ENCODE data around the gene TUBAL3. TPM values are rescaled to one million over a fixed set of nuclear protein-coding genes. Genes with fewer than 3 reads are reported as not detected.

TUBAL3 gene
- total RNA-seq, 1 donor from 2014 or later, result 0.19 TPM

GRCh38 chr10:5423771-5424170 is 19.1 kb upstream of the TUBAL3 start:
- no peak overlapping the region for H3K4me3 Mint-ChIP-seq
- no peak for TF ChIP-seq CTCF (conservative IDR thresholded peaks at IDR 0.05)
- no peak overlapping the region for H3K27ac Mint-ChIP-seq
- no peaks in the 10 kb centered on the region for H3K27me3 Mint-ChIP-seq
- no peak for DNase-seq (ENCODE audit: extremely low spot score, unreplicated experiment)
- H3K9me3 Mint-ChIP-seq, result peaks cover 7% of the 10 kb centered on the region
- peaks cover 23% of the 10 kb centered on the region for H3K36me3 Mint-ChIP-seq
- peaks cover 16% of the 10 kb centered on the region for H3K4me1 Mint-ChIP-seq (ENCODE audit: unreplicated experiment)

- Mint-ChIP-seq H3K36me3 (peaks cover 39% of the 10 kb centered on the region), H3K27ac (no peak overlapping the region), H3K4me3 (no peak overlapping the region), H3K4me1 (ENCODE audit: unreplicated experiment) (peaks cover 1% of the 10 kb centered on the region), H3K27me3 (no peaks in the 10 kb centered on the region), H3K9me3 (peaks cover 17% of the 10 kb centered on the region)
- DNase-seq (ENCODE audit: extremely low spot score, unreplicated experiment), result no peak
- TF ChIP-seq CTCF (conservative IDR thresholded peaks at IDR 0.05), result no peak
These were observed 15.0 kb upstream of the TUBAL3 start for GRCh38 chr10:5419466-5420094.

- no peak for TF ChIP-seq CTCF (conservative IDR thresholded peaks at IDR 0.05)
- Mint-ChIP-seq H3K27me3 (no peaks in the 10 kb centered on the region), H3K4me1 (ENCODE audit: unreplicated experiment) (no peaks in the 10 kb centered on the region), H3K9me3 (peaks cover 17% of the 10 kb centered on the region), H3K4me3 (no peak overlapping the region), H3K27ac (no peak overlapping the region), H3K36me3 (peaks cover 39% of the 10 kb centered on the region)
- no peak for DNase-seq (ENCODE audit: extremely low spot score, unreplicated experiment)
These were observed 14.0 kb upstream of the TUBAL3 start for GRCh38 chr10:5418584-5418983.

GRCh38 chr10:5416981-5417380 is 12.4 kb upstream of the TUBAL3 start:
- H3K9me3 Mint-ChIP-seq, result peaks cover 17% of the 10 kb centered on the region
- H3K4me3 Mint-ChIP-seq, result no peak overlapping the region
- TF ChIP-seq CTCF (conservative IDR thresholded peaks at IDR 0.05), result no peak
- H3K27me3 Mint-ChIP-seq, result no peaks in the 10 kb centered on the region
- H3K27ac Mint-ChIP-seq, result no peak overlapping the region
- no peak for DNase-seq (ENCODE audit: extremely low spot score, unreplicated experiment)
- peaks cover 4% of the 10 kb centered on the region for H3K4me1 Mint-ChIP-seq (ENCODE audit: unreplicated experiment)
- peaks cover 36% of the 10 kb centered on the region for H3K36me3 Mint-ChIP-seq

- Mint-ChIP-seq H3K27me3 (peaks cover 8% of the 10 kb centered on the region), H3K9me3 (peaks cover 11% of the 10 kb centered on the region), H3K27ac (no peak overlapping the region), H3K4me3 (no peak overlapping the region), H3K4me1 (ENCODE audit: unreplicated experiment) (peaks cover 4% of the 10 kb centered on the region), H3K36me3 (peaks cover 17% of the 10 kb centered on the region)
- TF ChIP-seq CTCF (conservative IDR thresholded peaks at IDR 0.05), result no peak
- no peak for DNase-seq (ENCODE audit: extremely low spot score, unreplicated experiment)
These were observed 8.6 kb upstream of the TUBAL3 start for GRCh38 chr10:5413012-5413938.

Data from type B pancreatic cell (in vitro differentiated cells).